Activated CD8-positive, alpha-beta memory T cell treated with anti-CD3 and anti-CD28 coated beads for 48 hours (primary cell): ENCODE data around the gene KRTAP10-2.
"Not testable (repeated sequence)": the region's sequence is repeated elsewhere in the genome, so short reads cannot be mapped to it uniquely, and the experiment has no call there.

ENCODE experiments used
- DNase-seq, 3 experiments: peaks; one replicate each; pipeline ENCODE4 v3.0.0-alpha.2; 2020; ENCODE audit warnings: low read depth in 2 of 3, low spot score in 2 of 3

The KRTAP10-2 gene

GRCh38 chr21:44583089-44583799 lies 31.9 kb upstream of the KRTAP10-2 start:
- DNase-seq, result no peak

- no peak for DNase-seq
Observed at GRCh38 chr21:44582055-44582454, 30.8 kb upstream of the KRTAP10-2 start.

- DNase-seq, result no peak
Observed at GRCh38 chr21:44581158-44581557, 29.9 kb upstream of the KRTAP10-2 start.

GRCh38 chr21:44580231-44580821 lies 29.0 kb upstream of the KRTAP10-2 start, which contains the start of gene KRTAP10-5:
Gene KRTAP10-5, minus strand, starts transcription at chr21:44580604. Its CDS starts 26 bp downstream, at chr21:44580578.
- not testable (repeated sequence) for DNase-seq

GRCh38 chr21:44579833-44580144 lies 28.5 kb upstream of the KRTAP10-2 start:
- no peak for DNase-seq

GRCh38 chr21:44579056-44579832 lies 27.9 kb upstream of the KRTAP10-2 start:
- no peak for DNase-seq

- DNase-seq, result no peak
Observed at GRCh38 chr21:44578371-44579055, 27.2 kb upstream of the KRTAP10-2 start.

GRCh38 chr21:44576025-44576420 lies 24.7 kb upstream of the KRTAP10-2 start:
- DNase-seq, result no peak

GRCh38 chr21:44575307-44576024 lies 24.2 kb upstream of the KRTAP10-2 start:
- DNase-seq, result no peak

- DNase-seq, result no peak
Observed at GRCh38 chr21:44574457-44575306, 23.4 kb upstream of the KRTAP10-2 start.

GRCh38 chr21:44573630-44574456 lies 22.5 kb upstream of the KRTAP10-2 start, which contains the start of gene KRTAP10-4:
Gene KRTAP10-4, plus strand, starts transcription at chr21:44573729. Its CDS starts 30 bp downstream, at chr21:44573759.
- DNase-seq, result not testable (repeated sequence)

- DNase-seq, result no peak
Observed at GRCh38 chr21:44572959-44573583, 21.8 kb upstream of the KRTAP10-2 start.

- no peak for DNase-seq
Observed at GRCh38 chr21:44571844-44572782, 20.8 kb upstream of the KRTAP10-2 start.

- DNase-seq, result no peak
Observed at GRCh38 chr21:44571296-44571695, 20.0 kb upstream of the KRTAP10-2 start.

- DNase-seq, result no peak
Observed at GRCh38 chr21:44569861-44570517, 18.7 kb upstream of the KRTAP10-2 start.

- DNase-seq, result no peak
Observed at GRCh38 chr21:44568667-44569556, 17.6 kb upstream of the KRTAP10-2 start.
